ENCODE measurements around the gene GUCY2D.

Gene GUCY2D

GRCh38 chr17:8064561-8065019 is 62.2 kb downstream of the GUCY2D start:
- no peak for DNase-seq (ENCODE audit: low read depth)

- DNase-seq (ENCODE audit: low read depth) = no peak
These were observed 64.7 kb downstream of the GUCY2D start for GRCh38 chr17:8066841-8067775.

GRCh38 chr17:8067806-8068205 is 65.4 kb downstream of the GUCY2D start:
- no peak for DNase-seq (ENCODE audit: low read depth)

GRCh38 chr17:8068736-8069586 is 66.5 kb downstream of the GUCY2D start:
- no peak for DNase-seq (ENCODE audit: low read depth)

GRCh38 chr17:8069587-8069860 is 67.1 kb downstream of the GUCY2D start:
- no peak for DNase-seq (ENCODE audit: low read depth)

All from fibroblast of gingiva (primary cell).